ENCODE measurements around the gene AK1.
A peak's percentile ranks its signal among the peaks of the same experiment; 100 is the strongest.
"Not testable (repeated sequence)": the region's sequence is repeated elsewhere in the genome, so short reads cannot be mapped to it uniquely, and the experiment has no call there.

The AK1 gene

GRCh38 chr9:127881715-127882114 lies 4.2 kb upstream of the AK1 start:
- not testable (repeated sequence) for DNase-seq

- DNase-seq = no peak
Measured at GRCh38 chr9:127880143-127880542, 2.7 kb upstream of the AK1 start.

GRCh38 chr9:127878652-127879390 lies 1.3 kb upstream of the AK1 start:
- DNase-seq = no peak

GRCh38 chr9:127878001-127878651 lies 651 bp upstream of the AK1 start:
- no peak for DNase-seq

- DNase-seq = no peak
Measured at GRCh38 chr9:127876764-127877562, 512 bp downstream of the AK1 start.

- no peak for DNase-seq
Measured at GRCh38 chr9:127876026-127876763, 1.3 kb downstream of the AK1 start.

- DNase-seq = no peak
Measured at GRCh38 chr9:127875306-127875966, 2.0 kb downstream of the AK1 start.

- no peak for DNase-seq
Measured at GRCh38 chr9:127874301-127875221, 2.9 kb downstream of the AK1 start.

GRCh38 chr9:127873886-127874285 lies 3.6 kb downstream of the AK1 start:
- DNase-seq = no peak

GRCh38 chr9:127873223-127873691 lies 4.2 kb downstream of the AK1 start:
- no peak for DNase-seq

- DNase-seq = no peak
Measured at GRCh38 chr9:127872369-127873222, 4.9 kb downstream of the AK1 start.

GRCh38 chr9:127871531-127871930 lies 5.9 kb downstream of the AK1 start:
- DNase-seq = no peak

GRCh38 chr9:127870887-127871286 lies 6.6 kb downstream of the AK1 start:
- no peak for DNase-seq

- DNase-seq = not testable (repeated sequence)
Measured at GRCh38 chr9:127870153-127870491, 7.4 kb downstream of the AK1 start.

- DNase-seq = peak; percentile 62
Measured at GRCh38 chr9:127869310-127870152, 7.9 kb downstream of the AK1 start.

- no peak for DNase-seq
Measured at GRCh38 chr9:127868278-127868902, 9.1 kb downstream of the AK1 start.

- no peak for DNase-seq
Measured at GRCh38 chr9:127867356-127868277, 9.9 kb downstream of the AK1 start.

GRCh38 chr9:127866535-127866934 lies 10.9 kb downstream of the AK1 start:
- DNase-seq = no peak

Measured in activated CD4-positive, alpha-beta T cell treated with anti-CD3 and anti-CD28 coated beads for 1 hour (primary cell).